Liver (tissue), 9 donors: Measurements from ENCODE around the gene BMP7. TPM values are rescaled to one million over a fixed set of nuclear protein-coding genes. Genes with fewer than 3 reads are reported as not detected.

Experiments
- DNase-seq: peaks from one replicate; pipeline ENCODE4 v3.0.0-alpha.2; 2017; ENCODE audit warnings: low spot score
- H3K27ac ChIP-seq, 2 donors: one replicate each; pipeline ENCODE4 v1.7.0; 2013; ENCODE audit warnings: inconsistent platforms in 2 of 2, low read length in 2 of 2, control low read depth in 1 of 2, low read depth in 1 of 2, mild to moderate bottlenecking in 1 of 2
- H3K27me3 ChIP-seq, 4 donors: one replicate each; pipeline versions ENCODE4 v1.6.1 to v1.7.0; 2013; ENCODE audit warnings: low read length in 3 of 4, inconsistent platforms in 1 of 4, mild to moderate bottlenecking in 1 of 4, moderate library complexity in 1 of 4; ENCODE audit not compliant: control insufficient read depth in 4 of 4, insufficient read depth in 4 of 4
- H3K36me3 ChIP-seq, 4 donors: one replicate each; pipeline versions ENCODE4 v1.6.1 to v1.7.0; 2013; ENCODE audit warnings: low read length in 3 of 4, mild to moderate bottlenecking in 3 of 4, low read depth in 1 of 4, moderate library complexity in 1 of 4; ENCODE audit not compliant: control insufficient read depth in 4 of 4, insufficient read depth in 3 of 4
- H3K4me1 ChIP-seq, 4 donors: one replicate each; pipeline versions ENCODE4 v1.6.1 to v1.7.0; 2013; ENCODE audit warnings: low read length in 3 of 4, mild to moderate bottlenecking in 3 of 4, moderate library complexity in 1 of 4; ENCODE audit not compliant: control insufficient read depth in 4 of 4, insufficient read depth in 4 of 4
- H3K4me3 ChIP-seq, 3 donors: one replicate each; pipeline versions ENCODE4 v1.6.1 to v1.7.0; 2013; ENCODE audit warnings: low read length in 3 of 3, control low read depth in 1 of 3, low read depth in 1 of 3, mild to moderate bottlenecking in 1 of 3
- H3K9ac ChIP-seq, 2 donors: one replicate each; pipeline ENCODE4 v1.7.0; 2013; ENCODE audit warnings: low read length in 2 of 2, mild to moderate bottlenecking in 2 of 2, moderate library complexity in 2 of 2, control low read depth in 1 of 2, low read depth in 1 of 2
- H3K9me3 ChIP-seq, 4 donors: one replicate each; pipeline versions ENCODE4 v1.6.1 to v1.7.0; 2013; ENCODE audit warnings: low read length in 3 of 4; ENCODE audit not compliant: control insufficient read depth in 4 of 4
- CTCF ChIP-seq: fragments of 150-350 bp; IDR thresholded peaks from 2 replicates; pipeline ENCODE4 v1.5.1; 2017; ENCODE audit warnings: improper control_type of control experiment, low read depth, low read length; ENCODE audit not compliant: missing input control
- EGR1 ChIP-seq, 2 donors: IDR thresholded peaks; 2 replicates each; pipeline ENCODE4 v1.6.1; 2016 to 2018; ENCODE audit warnings: antibody characterized with exemption in 2 of 2, low read depth in 2 of 2
- FOXA1 ChIP-seq: IDR thresholded peaks from 2 replicates; pipeline ENCODE4 v1.6.1; 2016; ENCODE audit warnings: antibody characterized with exemption
- FOXA2 ChIP-seq: IDR thresholded peaks from 2 replicates; pipeline ENCODE4 v1.6.1; 2016; ENCODE audit warnings: antibody characterized with exemption
- GABPA ChIP-seq, 2 donors: IDR thresholded peaks in 1 of 2; conservative IDR thresholded peaks in 1 of 2; 2 replicates each; pipeline ENCODE4 v1.6.1; 2016; ENCODE audit warnings: antibody characterized with exemption in 2 of 2, mild to moderate bottlenecking in 1 of 2, moderate library complexity in 1 of 2
- HNF4A ChIP-seq, 2 donors: conservative IDR thresholded peaks; 2 replicates each; pipeline ENCODE4 v1.6.1; 2016; ENCODE audit warnings: antibody characterized with exemption in 2 of 2, mild to moderate bottlenecking in 2 of 2
- HNF4G ChIP-seq: IDR thresholded peaks from 2 replicates; pipeline ENCODE4 v1.6.1; 2016; ENCODE audit warnings: antibody characterized with exemption
- JUND ChIP-seq, 2 donors: IDR thresholded peaks; 2 replicates each; pipeline ENCODE4 v1.6.1; 2016; ENCODE audit warnings: antibody characterized with exemption in 2 of 2
- MAX ChIP-seq: IDR thresholded peaks from 2 replicates; pipeline ENCODE4 v1.6.1; 2016; ENCODE audit warnings: antibody characterized with exemption
- NR2F2 ChIP-seq: IDR thresholded peaks from 2 replicates; pipeline ENCODE4 v1.6.1; 2016; ENCODE audit warnings: antibody characterized with exemption
- RAD21 ChIP-seq, 2 donors: IDR thresholded peaks; 2 replicates each; pipeline ENCODE4 v1.6.1; 2016; ENCODE audit warnings: antibody characterized with exemption in 2 of 2, mild to moderate bottlenecking in 2 of 2
- REST ChIP-seq: IDR thresholded peaks from 2 replicates; pipeline ENCODE4 v1.6.1; 2016; ENCODE audit warnings: antibody characterized with exemption, mild to moderate bottlenecking
- RXRA ChIP-seq, 2 donors: IDR thresholded peaks; 2 replicates each; pipeline ENCODE4 v1.6.1; 2017 to 2018; ENCODE audit warnings: antibody characterized with exemption in 2 of 2, mild to moderate bottlenecking in 1 of 2
- SP1 ChIP-seq: IDR thresholded peaks from 2 replicates; pipeline ENCODE4 v1.6.1; 2018; ENCODE audit warnings: antibody characterized with exemption, mild to moderate bottlenecking
- TAF1 ChIP-seq: conservative IDR thresholded peaks from 2 replicates; pipeline ENCODE4 v1.6.1; 2016; ENCODE audit warnings: antibody characterized with exemption, mild to moderate bottlenecking
- YY1 ChIP-seq: IDR thresholded peaks from 2 replicates; pipeline ENCODE4 v1.6.1; 2016; ENCODE audit warnings: antibody characterized with exemption, mild to moderate bottlenecking
- ZBTB33 ChIP-seq: IDR thresholded peaks from 2 replicates; pipeline ENCODE4 v1.6.1; 2016; ENCODE audit warnings: antibody characterized with exemption
- WGBS: extraction: QIAGEN DNeasy Blood & Tissue Kit; methylation state at CpG from one replicate; pipeline ENCODE4 v1.1.7; 2013; 5-methylcytosine and 5-hydroxymethylcytosine counted together
- polyA plus RNA-seq, 2 donors: library from polyadenylated mRNA; stranded (reverse) in 1 of 2; unstranded in 1 of 2; fragments of 200-250 nt in 1 of 2; fragments of >200 nt in 1 of 2; fragmentation: Nextera tagmentation in 1 of 2; extraction: Ambion mirVana in 1 of 2; gene quantifications; one replicate each; pipeline versions ENCODE4 v1.2.1 to v1.2.3, GENCODE V29; 2013 to 2015
- total RNA-seq, 2 donors: library from RNA; depleted of rRNA; stranded (reverse); fragments of >200 nt; gene quantifications; one replicate each; pipeline ENCODE4 v1.2.3, GENCODE V29; 2014
- TF ChIP-seq, protein P1 (sequence below): IDR thresholded peaks from 2 replicates; pipeline ENCODE4 v1.6.1; 2016; ENCODE audit warnings: antibody characterized with exemption
- donor health status: healthy.
- donor health status: healthy.
- donor health status: healthy.
- donor health status: healthy.
- donor health status: healthy.

Gene BMP7
- total and polyA plus RNA-seq, 4 donors, result not detected

- no peak overlapping the region for H3K4me3 ChIP-seq
- no peaks in the 10 kb centered on the region for H3K4me1 ChIP-seq
- no peak for TF ChIP-seq MAX
- TF ChIP-seq CTCF, result no peak
- TF ChIP-seq HNF4G, result no peak
- TF ChIP-seq, protein P1, sequence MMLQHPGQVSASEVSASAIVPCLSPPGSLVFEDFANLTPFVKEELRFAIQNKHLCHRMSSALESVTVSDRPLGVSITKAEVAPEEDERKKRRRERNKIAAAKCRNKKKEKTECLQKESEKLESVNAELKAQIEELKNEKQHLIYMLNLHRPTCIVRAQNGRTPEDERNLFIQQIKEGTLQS, result no peak
- TF ChIP-seq FOXA2, result no peak
- TF ChIP-seq RXRA (IDR thresholded peaks at IDR 0.05), result no peak
- TF ChIP-seq SP1, result no peak
- no peak for TF ChIP-seq JUND (IDR thresholded peaks at IDR 0.05)
- no peak for TF ChIP-seq FOXA1
- TF ChIP-seq REST, result no peak
- no peak for TF ChIP-seq TAF1
- no peak for TF ChIP-seq EGR1 (IDR thresholded peaks at IDR 0.05; ENCODE audit: low read depth in 2 of 2)
- TF ChIP-seq NR2F2, result no peak
- no peak for TF ChIP-seq ZBTB33
- TF ChIP-seq HNF4A (conservative IDR thresholded peaks at IDR 0.05), result no peak
- no peak for TF ChIP-seq GABPA (IDR thresholded peaks at IDR 0.05 in 1 of 2, conservative IDR thresholded peaks at IDR 0.05 in 1 of 2)
- no peak for TF ChIP-seq RAD21 (IDR thresholded peaks at IDR 0.05)
- no peak for TF ChIP-seq YY1
- H3K27ac ChIP-seq, result no peak overlapping the region
- no peaks in the 10 kb centered on the region for H3K36me3 ChIP-seq
- no peak for DNase-seq
- no peaks in the 10 kb centered on the region for H3K9me3 ChIP-seq
- 89% methylated on average over 13 of the region's 13 CpGs for WGBS
- H3K9ac ChIP-seq, result no peak overlapping the region
- H3K27me3 ChIP-seq, result no peaks in the 10 kb centered on the region
Observed at GRCh38 chr20:57157106-57157691, 109.2 kb downstream of the BMP7 start.
